D721Med (cell line): Measurements from ENCODE around the gene CACNA1G.

Experiments used
- DNase-seq: peaks from one replicate; pipeline ENCODE4 v3.0.0; 2011; ENCODE audit warnings: low spot score; ENCODE audit not compliant: insufficient read length
- FAIRE-seq: peaks from 2 replicates; lab custom pipeline; 2011; peaks lifted over from hg19 to GRCh38; lab: Jason Lieb, UNC
- CTCF ChIP-seq: IDR thresholded peaks from 2 replicates; pipeline ENCODE4 v1.5.1; 2012; ENCODE audit warnings: mild to moderate bottlenecking, control low read depth; ENCODE audit not compliant: insufficient read depth; ENCODE audit errors: missing control alignments

The CACNA1G gene

GRCh38 chr17:50533185-50533584 lies 27.3 kb upstream of the CACNA1G start:
- FAIRE-seq (no peak), DNase-seq (no peak)
- no peak for TF ChIP-seq CTCF

GRCh38 chr17:50533720-50534148 lies 26.8 kb upstream of the CACNA1G start:
- no peak for TF ChIP-seq CTCF
- DNase-seq: no peak
- no peak for FAIRE-seq

- no peak for TF ChIP-seq CTCF
- FAIRE-seq: no peak
- DNase-seq: no peak
Measured at GRCh38 chr17:50534222-50534978, 26.1 kb upstream of the CACNA1G start.

GRCh38 chr17:50534979-50535326 lies 25.6 kb upstream of the CACNA1G start:
- no peak for TF ChIP-seq CTCF
- FAIRE-seq: no peak

GRCh38 chr17:50535407-50535806 lies 25.1 kb upstream of the CACNA1G start:
- FAIRE-seq (no peak), DNase-seq (no peak)
- TF ChIP-seq CTCF: no peak

More at GRCh38 chr17:50534979-50535326, 25.6 kb upstream of the CACNA1G start:
- no peak for DNase-seq

GRCh38 chr17:50536683-50537646 lies 23.6 kb upstream of the CACNA1G start:
- no peak for TF ChIP-seq CTCF
- DNase-seq (no peak), FAIRE-seq (no peak)
